K562 (cell line): Measurements from ENCODE around the gene TEDDM1. TPM values are rescaled to one million over a fixed set of nuclear protein-coding genes. Genes with fewer than 3 reads are reported as not detected.

ENCODE experiments used
- ATAC-seq: fragments of 200-7000 bp; cut with Tn5 transposase; 3 replicates; pipeline ENCODE4 v1.9.1; 2020; ENCODE audit warnings: moderate library complexity
- BruUV-seq: library from RNA; stranded (reverse); fragments of 400-500 nt; replicated peaks from 2 replicates; lab custom pipeline; 2021; lab: Mats Ljungman, UMichigan
- CTCF ChIA-PET: fragments of 300-600 bp; formaldehyde crosslinking; extraction: SDS; loops from one replicate; lab custom pipeline; 2021; ENCODE audit warnings: low intra/inter-chr PET ratio; lab: Yijun Ruan, JAX
- POLR2A ChIA-PET: fragments of 300-600, 350-650 bp; sonication (Branson Sonifier 250); formaldehyde crosslinking; extraction: SDS; loops from one replicate; lab custom pipeline; 2021; ENCODE audit warnings: antibody characterized with exemption, inconsistent platforms; lab: Yijun Ruan, JAX
- DNase-seq, 4 experiments: peaks; one replicate each; pipeline versions ENCODE4 v3.0.0 to v3.0.0-alpha.2; 2011 to 2018; ENCODE audit warnings: low spot score in 3 of 4, mixed read lengths in 3 of 4; ENCODE audit errors: extremely low read depth in 1 of 4
- FAIRE-seq: peaks from 2 replicates; lab custom pipeline; 2011; peaks lifted over from hg19 to GRCh38; lab: Jason Lieb, UNC
- H2AFZ ChIP-seq: 2 replicates; pipeline ENCODE4 v1.6.0; 2011; ENCODE audit warnings: low read depth, low read length, control low read depth, inconsistent platforms
- H3K27ac ChIP-seq: fragments of 200-600 bp; 3 replicates; pipeline ENCODE4 v1.8.0; 2011; ENCODE audit warnings: low read depth, mild to moderate bottlenecking, control low read depth, inconsistent platforms, low read length, moderate library complexity, mixed read lengths; ENCODE audit errors: extremely low read depth
- H3K27me3 ChIP-seq, 2 experiments: fragments of 300-600 bp in 1 of 2; 2 replicates in 1 of 2; 3 replicates in 1 of 2; pipeline versions ENCODE4 v1.6.0 to v1.8.0; 2011; ENCODE audit warnings: inconsistent platforms in 2 of 2, low read length in 2 of 2, mild to moderate bottlenecking in 1 of 2, mixed read lengths in 1 of 2, moderate library complexity in 1 of 2; ENCODE audit not compliant: control insufficient read depth in 2 of 2, insufficient read depth in 2 of 2
- H3K36me3 ChIP-seq: fragments of 300-600 bp; 3 replicates; pipeline ENCODE4 v1.8.0; 2011; ENCODE audit warnings: mild to moderate bottlenecking, low read length, inconsistent platforms; ENCODE audit not compliant: control insufficient read depth, insufficient read depth
- H3K4me1 ChIP-seq, 2 experiments: fragments of 200-600 bp in 1 of 2; replicated peaks in 1 of 2; 2 replicates in 1 of 2; 3 replicates in 1 of 2; pipeline versions ENCODE4 v1.5.1 to v1.8.0; 2011; ENCODE audit warnings: inconsistent platforms in 2 of 2, low read length in 2 of 2, mild to moderate bottlenecking in 1 of 2, mixed read lengths in 1 of 2, moderate library complexity in 1 of 2; ENCODE audit not compliant: control insufficient read depth in 2 of 2, insufficient read depth in 2 of 2
- H3K4me2 ChIP-seq: 2 replicates; pipeline ENCODE4 v1.6.1; 2011; ENCODE audit warnings: low read length, control low read depth, inconsistent platforms, mixed read lengths; ENCODE audit not compliant: insufficient read depth
- H3K4me3 ChIP-seq: fragments of 200-600 bp; sonication (generic), shearing (Covaris generic); 2 replicates; pipeline ENCODE4 v1.5.1; 2016; ENCODE audit warnings: control low read depth, inconsistent platforms
- H3K79me2 ChIP-seq: fragments of 200-600 bp; 3 replicates; pipeline ENCODE4 v1.8.0; 2011; ENCODE audit warnings: low read length, inconsistent platforms; ENCODE audit not compliant: control insufficient read depth, insufficient read depth
- H3K9ac ChIP-seq, 2 experiments: 2 replicates each; pipeline versions ENCODE4 v1.6.0 to v1.6.1; 2011; ENCODE audit warnings: low read depth in 2 of 2, low read length in 2 of 2, control low read depth in 1 of 2, inconsistent platforms in 1 of 2, mild to moderate bottlenecking in 1 of 2, mixed read lengths in 1 of 2; ENCODE audit not compliant: insufficient read depth in 1 of 2
- H3K9me1 ChIP-seq: one replicate; pipeline ENCODE4 v1.6.0; 2011; ENCODE audit warnings: inconsistent platforms, mild to moderate bottlenecking, low read length, moderate library complexity; ENCODE audit not compliant: control insufficient read depth, insufficient read depth
- H3K9me3 ChIP-seq: replicated peaks from 2 replicates; pipeline ENCODE4 v1.5.1; 2011; ENCODE audit warnings: low read depth, low read length, inconsistent platforms; ENCODE audit not compliant: control insufficient read depth, insufficient read depth
- H4K20me1 ChIP-seq: replicated peaks from 2 replicates; pipeline ENCODE4 v1.6.1; 2011; ENCODE audit warnings: low read length, inconsistent platforms, mixed read lengths; ENCODE audit not compliant: control insufficient read depth, insufficient read depth
- ZNF3 ChIP-seq: fragments of 250-450 bp; sonication (Bioruptor Pico); IDR thresholded peaks from 2 replicates; pipeline ENCODE4 v1.5.0; 2021; ENCODE audit warnings: mild to moderate bottlenecking, moderate library complexity
- WGBS: fragments of 100-300 bp; shearing (Covaris generic); methylation state at CpG from one replicate; pipeline ENCODE4 v1.1.6; 2016; ENCODE audit warnings: low coverage, mixed read lengths; ENCODE audit not compliant: insufficient coverage; ENCODE audit errors: missing lambda C conversion rate; 5-methylcytosine and 5-hydroxymethylcytosine counted together
- in situ Hi-C: fragments of 300-500 bp; cut with MboI; formaldehyde crosslinking; loops from 4 replicates; pipeline ENCODE4 v1.15.0; 2018; ENCODE audit warnings: inconsistent platforms, mixed read lengths
- intact Hi-C: fragments of 100-400 bp; cut with micrococcal nuclease; formaldehyde crosslinking; loops from 2 replicates; pipeline ENCODE4 v1.14.2; 2022
- polyA plus RNA-seq, 8 experiments: library from polyadenylated mRNA; depleted of rRNA in 4 of 8; stranded (reverse) in 5 of 8; unstranded in 3 of 8; fragments of >200 nt; fragmentation: Nextera tagmentation in 2 of 8; fragmentation: Illumina TruSeq in 1 of 8; extraction: Ambion mirVana in 2 of 8; extraction: Trizol in 1 of 8; gene quantifications; 2 replicates each; pipeline versions ENCODE4 v1.2.1 to v1.2.3, GENCODE V29; 2011 to 2014; ENCODE audit warnings: inconsistent platforms in 1 of 8, missing spikeins in 1 of 8
- total RNA-seq, 7 experiments: library from RNA; depleted of rRNA in 6 of 7; stranded (reverse); fragments of >200 nt in 6 of 7; fragmentation: Illumina TruSeq in 2 of 7; extraction: Trizol in 2 of 7; gene quantifications; 2 replicates each; pipeline versions ENCODE4 v1.2.1 to v1.2.3, GENCODE V29; 2011 to 2021; ENCODE audit warnings: low replicate concordance in 1 of 7
- TF ChIP-seq, protein P1 (sequence below): sonication (generic); formaldehyde crosslinking; IDR thresholded peaks from 2 replicates; pipeline ENCODE4 v1.8.1; 2022; ENCODE audit warnings: missing genetic modification reagents

TEDDM1 gene
- total and polyA plus RNA-seq, 9 of the 15 experiments (the other 6 are each of a cell fraction or from before 2014, with no cell fraction given) = not detected

GRCh38 chr1:182428043-182428442 lies 27.6 kb upstream of the TEDDM1 start:
- Histone ChIP-seq H3K4me1 (peaks cover 9 to 10% of the 10 kb centered on the region in 2 experiments), H3K9ac (no peak overlapping the region), H4K20me1 (no peaks in the 10 kb centered on the region), H3K4me3 (no peak overlapping the region), H3K9me1 (no peaks in the 10 kb centered on the region), H3K36me3 (no peaks in the 10 kb centered on the region), H3K79me2 (no peaks in the 10 kb centered on the region), H3K9me3 (no peaks in the 10 kb centered on the region), H3K4me2 (no peak overlapping the region), H2AFZ (no peak overlapping the region), H3K27ac (no peak overlapping the region), H3K27me3 (peaks cover 11 to 16% of the 10 kb centered on the region in 2 experiments; a peak in 4 of 5 replicates)
- in situ Hi-C loops = no loop called here
- FAIRE-seq (no peak), DNase-seq (no peak), ATAC-seq (no peak)
- TF ChIP-seq ZNF3 (CRISPR knock-in tag) = no peak
- TF ChIP-seq, protein P1, sequence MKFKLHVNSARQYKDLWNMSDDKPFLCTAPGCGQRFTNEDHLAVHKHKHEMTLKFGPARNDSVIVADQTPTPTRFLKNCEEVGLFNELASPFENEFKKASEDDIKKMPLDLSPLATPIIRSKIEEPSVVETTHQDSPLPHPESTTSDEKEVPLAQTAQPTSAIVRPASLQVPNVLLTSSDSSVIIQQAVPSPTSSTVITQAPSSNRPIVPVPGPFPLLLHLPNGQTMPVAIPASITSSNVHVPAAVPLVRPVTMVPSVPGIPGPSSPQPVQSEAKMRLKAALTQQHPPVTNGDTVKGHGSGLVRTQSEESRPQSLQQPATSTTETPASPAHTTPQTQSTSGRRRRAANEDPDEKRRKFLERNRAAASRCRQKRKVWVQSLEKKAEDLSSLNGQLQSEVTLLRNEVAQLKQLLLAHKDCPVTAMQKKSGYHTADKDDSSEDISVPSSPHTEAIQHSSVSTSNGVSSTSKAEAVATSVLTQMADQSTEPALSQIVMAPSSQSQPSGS = no peak
- POLR2A ChIA-PET = interaction anchor here (0.5 to 0.9 kb wide), 5 partner anchors 8 to 272 kb away, joined by 3 to 5 read pairs (median 3); no protein-coding TSS in a partner anchor
- no TSS peak for BruUV-seq
- CTCF ChIA-PET = no interaction called here
- intact Hi-C loops = no loop called here
- 3% methylated on average over 2 of the region's 2 CpGs for WGBS
